IMR-90 (cell line): ENCODE measurements around the gene CARMIL1. TPM values are rescaled to one million over a fixed set of nuclear protein-coding genes. Genes with fewer than 3 reads are reported as not detected.
A peak's percentile ranks its signal among the peaks of the same experiment; 100 is the strongest.

ENCODE experiments used
- ATAC-seq: fragments of 200-7000 bp; cut with Tn5 transposase; 2 replicates; pipeline ENCODE4 v1.9.1; 2020; ENCODE audit warnings: low read depth, mild to moderate bottlenecking, moderate library complexity
- BruUV-seq: library from RNA; stranded (reverse); fragments of 400-500 nt; replicated peaks from 2 replicates; lab custom pipeline; 2021; lab: Mats Ljungman, UMichigan
- CTCF ChIA-PET: fragments of 300-600 bp; formaldehyde crosslinking; extraction: SDS; loops from one replicate; lab custom pipeline; 2021; ENCODE audit warnings: antibody characterized with exemption; lab: Yijun Ruan, JAX
- POLR2A ChIA-PET: fragments of 300-600 bp; sonication (Branson Sonifier 250); formaldehyde crosslinking; loops from one replicate; lab custom pipeline; 2022; ENCODE audit warnings: antibody characterized with exemption; ENCODE audit not compliant: unreplicated experiment; lab: Charles Lee
- DNase-seq: peaks from one replicate; pipeline ENCODE4 v3.0.0; 2013
- H2AFZ ChIP-seq: replicated peaks from 2 replicates; pipeline ENCODE3; 2013; ENCODE audit warnings: low read length, mild to moderate bottlenecking; ENCODE audit not compliant: poor library complexity
- H2AK5ac ChIP-seq: 2 replicates; pipeline ENCODE4 v1.6.1; 2013; ENCODE audit warnings: low read depth, low read length, inconsistent platforms
- H2AK9ac ChIP-seq: replicated peaks from 2 replicates; pipeline ENCODE3; 2013; ENCODE audit warnings: mild to moderate bottlenecking, low read depth, low read length, moderate library complexity; ENCODE audit not compliant: poor library complexity
- H2BK120ac ChIP-seq: 2 replicates; pipeline ENCODE4 v1.6.1; 2013; ENCODE audit warnings: low read depth, low read length, inconsistent platforms
- H2BK15ac ChIP-seq: 3 replicates; pipeline ENCODE4 v1.6.1; 2013; ENCODE audit warnings: low read depth, low read length, inconsistent platforms
- H2BK20ac ChIP-seq: 2 replicates; pipeline ENCODE4 v1.6.1; 2013; ENCODE audit warnings: low read depth, mild to moderate bottlenecking, inconsistent platforms, low read length, moderate library complexity
- H2BK5ac ChIP-seq: 2 replicates; pipeline ENCODE4 v1.6.1; 2013; ENCODE audit warnings: mild to moderate bottlenecking, low read depth, low read length, inconsistent platforms; ENCODE audit not compliant: poor library complexity, severe bottlenecking
- H3K14ac ChIP-seq: replicated peaks from 2 replicates; pipeline ENCODE4 v1.6.1; 2013; ENCODE audit warnings: low read depth, low read length, inconsistent platforms
- H3K18ac ChIP-seq: 2 replicates; pipeline ENCODE4 v1.6.1; 2013; ENCODE audit warnings: low read depth, low read length, control low read depth
- H3K23ac ChIP-seq: 2 replicates; pipeline ENCODE4 v1.6.1; 2013; ENCODE audit warnings: low read depth, low read length, inconsistent platforms
- H3K27ac ChIP-seq: 2 replicates; pipeline ENCODE4 v1.5.1; 2013; ENCODE audit warnings: mild to moderate bottlenecking, control low read depth, low read length; ENCODE audit not compliant: insufficient read depth
- H3K27me3 ChIP-seq: 2 replicates; pipeline ENCODE4 v1.6.1; 2013; ENCODE audit warnings: low read length; ENCODE audit not compliant: control insufficient read depth, insufficient read depth
- H3K36me3 ChIP-seq: 2 replicates; pipeline ENCODE4 v1.6.1; 2013; ENCODE audit warnings: low read length, mixed read lengths; ENCODE audit not compliant: control insufficient read depth, insufficient read depth
- H3K4ac ChIP-seq: 2 replicates; pipeline ENCODE4 v1.6.1; 2013; ENCODE audit warnings: low read depth, low read length, inconsistent platforms
- H3K4me1 ChIP-seq: 2 replicates; pipeline ENCODE4 v1.6.1; 2013; ENCODE audit warnings: low read length, mixed read lengths; ENCODE audit not compliant: control insufficient read depth, insufficient read depth
- H3K4me2 ChIP-seq: 2 replicates; pipeline ENCODE4 v1.6.1; 2013; ENCODE audit warnings: low read depth, mild to moderate bottlenecking, control low read depth, low read length, moderate library complexity
- H3K4me3 ChIP-seq: 2 replicates; pipeline ENCODE4 v1.5.1; 2013; ENCODE audit warnings: low read depth, mild to moderate bottlenecking, control low read depth, low read length, moderate library complexity; ENCODE audit not compliant: insufficient read depth
- H3K56ac ChIP-seq: 2 replicates; pipeline ENCODE4 v1.6.1; 2013; ENCODE audit warnings: low read length, inconsistent platforms; ENCODE audit not compliant: insufficient read depth; ENCODE audit errors: extremely low read depth
- H3K79me1 ChIP-seq, 2 experiments: 2 replicates each; pipeline ENCODE4 v1.6.1; 2013; ENCODE audit warnings: low read length in 2 of 2, inconsistent platforms in 1 of 2, low read depth in 1 of 2
- H3K9ac ChIP-seq: 2 replicates; pipeline ENCODE4 v1.6.1; 2013; ENCODE audit warnings: low read depth, low read length, control low read depth
- H3K9me1 ChIP-seq: 2 replicates; pipeline ENCODE4 v1.6.1; 2013; ENCODE audit warnings: low read length, inconsistent platforms; ENCODE audit not compliant: insufficient read depth
- H3K9me3 ChIP-seq: 2 replicates; pipeline ENCODE4 v1.6.1; 2013; ENCODE audit warnings: low read length; ENCODE audit not compliant: control insufficient read depth, insufficient read depth
- H4K20me1 ChIP-seq: 2 replicates; pipeline ENCODE4 v1.6.1; 2013; ENCODE audit warnings: low read length, inconsistent platforms; ENCODE audit not compliant: insufficient read depth
- H4K5ac ChIP-seq: 2 replicates; pipeline ENCODE4 v1.6.1; 2013; ENCODE audit warnings: mild to moderate bottlenecking, low read depth, low read length, control low read depth
- H4K8ac ChIP-seq, 2 experiments: 2 replicates each; pipeline ENCODE4 v1.6.1; 2013; ENCODE audit warnings: low read depth in 2 of 2, low read length in 2 of 2, control low read depth in 1 of 2, inconsistent platforms in 1 of 2
- H4K91ac ChIP-seq: 2 replicates; pipeline ENCODE4 v1.6.1; 2013; ENCODE audit warnings: low read depth, low read length, inconsistent platforms; ENCODE audit not compliant: insufficient read depth
- CHD1 ChIP-seq: IDR thresholded peaks from 2 replicates; pipeline ENCODE4 v1.6.1; 2012; ENCODE audit warnings: low read depth, low read length, improper control_type of control experiment
- ELK1 ChIP-seq: fragments of 150-350 bp; IDR thresholded peaks from 2 replicates; pipeline ENCODE4 v1.6.1; 2016; ENCODE audit warnings: low read depth, mild to moderate bottlenecking, low read length, moderate library complexity, borderline replicate concordance
- POLR2A ChIP-seq: IDR thresholded peaks from 2 replicates; pipeline ENCODE4 v1.6.1; 2012; ENCODE audit warnings: mild to moderate bottlenecking, low read depth, low read length
- RCOR1 ChIP-seq: IDR thresholded peaks from 2 replicates; pipeline ENCODE4 v1.6.1; 2012; ENCODE audit warnings: mild to moderate bottlenecking, low read length, improper control_type of control experiment; ENCODE audit not compliant: insufficient replicate concordance
- SMC3 ChIP-seq: fragments of 150-350 bp; IDR thresholded peaks from 2 replicates; pipeline ENCODE4 v1.6.1; 2016; ENCODE audit warnings: low read depth, mild to moderate bottlenecking, antibody characterized with exemption, low read length, moderate library complexity
- WGBS, 2 experiments: methylation state at CpG; one replicate each; pipeline versions ENCODE4 v1.1.5 to v1.1.7; 2013; ENCODE audit warnings: missing lambda C conversion rate in 2 of 2; ENCODE audit not compliant: insufficient read length in 1 of 2; ENCODE audit errors: extremely low coverage in 2 of 2; 5-methylcytosine and 5-hydroxymethylcytosine counted together
- dilution Hi-C: fragments of 300-500 bp; cut with HindIII; formaldehyde crosslinking; loops from one replicate; pipeline ENCODE4 v1.14.3; 2018; ENCODE audit warnings: low sequenced_read_pairs; ENCODE audit not compliant: unreplicated experiment
- in situ Hi-C: fragments of 300-500 bp; cut with MboI; formaldehyde crosslinking; loops from 3 replicates; pipeline ENCODE4 v1.14.3; 2019; ENCODE audit warnings: low sequenced_read_pairs, inconsistent platforms, mixed read lengths
- intact Hi-C: fragments of 100-400 bp; cut with micrococcal nuclease; formaldehyde crosslinking; loops from 2 replicates; pipeline ENCODE4 v1.10.0; 2022
- polyA plus RNA-seq, 3 experiments: library from polyadenylated mRNA; depleted of rRNA; stranded (reverse); fragments of >200 nt; gene quantifications; 2 replicates each; pipeline ENCODE4 v1.2.3, GENCODE V29; 2012; ENCODE audit warnings: low replicate concordance in 1 of 3
- total RNA-seq: library from RNA; depleted of rRNA; stranded (reverse); fragments of >200 nt; gene quantifications from 2 replicates; pipeline ENCODE4 v1.2.3, GENCODE V29; 2012

CARMIL1 gene
- total and polyA plus RNA-seq, 2 of the 4 experiments (the other 2 are of a cell fraction): 1.3 to 2.9 TPM

- no peak overlapping the region for H3K9ac ChIP-seq
- no peak overlapping the region for H3K4me3 ChIP-seq
- no peak overlapping the region for H4K91ac ChIP-seq
- H2BK15ac ChIP-seq: no peak overlapping the region
- ChIA-PET CTCF (no interaction called here), POLR2A (no interaction called here)
- H3K56ac ChIP-seq: no peak overlapping the region
- no CpG with 5 or more reads among the region's 1 CpG for WGBS, 2 experiments
- no peak overlapping the region for H3K4me2 ChIP-seq
- no peaks in the 10 kb centered on the region for H3K9me3 ChIP-seq
- no peaks in the 10 kb centered on the region for H3K9me1 ChIP-seq
- no peak overlapping the region for H3K14ac ChIP-seq
- ATAC-seq (peak; percentile 66), DNase-seq (no peak)
- H4K20me1 ChIP-seq: no peaks in the 10 kb centered on the region
- no peak overlapping the region for H3K27ac ChIP-seq
- intact Hi-C loops (no loop called here), in situ Hi-C loops (no loop called here), dilution Hi-C loops (no loop called here)
- no peak overlapping the region for H2AFZ ChIP-seq
- TF ChIP-seq ELK1 (no peak), RCOR1 (no peak), SMC3 (no peak), POLR2A (no peak), CHD1 (no peak)
- no peak overlapping the region for H2AK9ac ChIP-seq
- H3K36me3 ChIP-seq: no peaks in the 10 kb centered on the region
- H2AK5ac ChIP-seq: no peak overlapping the region
- H3K27me3 ChIP-seq: no peaks in the 10 kb centered on the region
- no peak overlapping the region for H3K4ac ChIP-seq
- H2BK5ac ChIP-seq: no peak overlapping the region
- H3K18ac ChIP-seq: no peak overlapping the region
- H2BK20ac ChIP-seq: no peak overlapping the region
- no TSS peak for BruUV-seq
- no peak overlapping the region for H4K5ac ChIP-seq
- no peak overlapping the region for H4K8ac ChIP-seq
- H3K79me1 ChIP-seq: no peaks in the 10 kb centered on the region; a peak in 1 of 4 replicates
- H2BK120ac ChIP-seq: no peak overlapping the region
- no peaks in the 10 kb centered on the region for H3K4me1 ChIP-seq
- no peak overlapping the region for H3K23ac ChIP-seq
Observed at GRCh38 chr6:25414168-25414567, 135.0 kb downstream of the CARMIL1 start.
